ENCODE measurements around the gene TFAP2D. TPM values are rescaled to one million over a fixed set of nuclear protein-coding genes. Genes with fewer than 3 reads are reported as not detected.

TFAP2D gene
- total RNA-seq, 1 donor from 2014 or later: not detected

GRCh38 chr6:50791900-50792508 lies 78.7 kb downstream of the TFAP2D start:
- TF ChIP-seq, protein P1, sequence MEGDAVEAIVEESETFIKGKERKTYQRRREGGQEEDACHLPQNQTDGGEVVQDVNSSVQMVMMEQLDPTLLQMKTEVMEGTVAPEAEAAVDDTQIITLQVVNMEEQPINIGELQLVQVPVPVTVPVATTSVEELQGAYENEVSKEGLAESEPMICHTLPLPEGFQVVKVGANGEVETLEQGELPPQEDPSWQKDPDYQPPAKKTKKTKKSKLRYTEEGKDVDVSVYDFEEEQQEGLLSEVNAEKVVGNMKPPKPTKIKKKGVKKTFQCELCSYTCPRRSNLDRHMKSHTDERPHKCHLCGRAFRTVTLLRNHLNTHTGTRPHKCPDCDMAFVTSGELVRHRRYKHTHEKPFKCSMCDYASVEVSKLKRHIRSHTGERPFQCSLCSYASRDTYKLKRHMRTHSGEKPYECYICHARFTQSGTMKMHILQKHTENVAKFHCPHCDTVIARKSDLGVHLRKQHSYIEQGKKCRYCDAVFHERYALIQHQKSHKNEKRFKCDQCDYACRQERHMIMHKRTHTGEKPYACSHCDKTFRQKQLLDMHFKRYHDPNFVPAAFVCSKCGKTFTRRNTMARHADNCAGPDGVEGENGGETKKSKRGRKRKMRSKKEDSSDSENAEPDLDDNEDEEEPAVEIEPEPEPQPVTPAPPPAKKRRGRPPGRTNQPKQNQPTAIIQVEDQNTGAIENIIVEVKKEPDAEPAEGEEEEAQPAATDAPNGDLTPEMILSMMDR (IDR thresholded peaks at IDR 0.05): peak; percentile 75
- intact Hi-C loops (cut with DNase I): no loop called here
- Histone ChIP-seq H3K9me3 (no peaks in the 10 kb centered on the region), H3K36me3 (no peaks in the 10 kb centered on the region), H3K4me3 (no peak overlapping the region), H3K4me1 (no peaks in the 10 kb centered on the region), H3K27ac (no peak overlapping the region), H3K27me3 (no peaks in the 10 kb centered on the region)
- DNase-seq (no peak), ATAC-seq (peak; percentile 80)

DNA sequence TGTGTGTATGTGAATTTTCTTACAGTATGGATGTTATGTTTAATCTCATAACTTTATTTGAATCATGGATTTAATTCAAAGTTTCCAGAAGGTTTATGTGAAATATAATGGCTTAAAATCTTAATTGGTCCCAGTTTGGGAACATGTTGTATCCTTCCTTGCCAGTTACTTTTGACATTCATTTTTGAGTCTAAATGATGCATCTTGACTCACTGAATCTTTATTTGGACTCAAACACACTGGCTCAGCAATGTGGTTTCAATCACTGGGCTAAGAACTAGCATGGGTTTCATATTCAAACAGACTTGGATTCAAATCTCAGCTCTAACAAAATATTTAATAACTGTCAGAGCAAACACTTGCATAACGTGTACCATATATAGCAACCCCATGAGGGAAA lies 79.4 kb downstream of the TFAP2D start:
- TF ChIP-seq, protein P1 (IDR thresholded peaks at IDR 0.05): no peak
- no peak overlapping the region for H3K4me3 ChIP-seq
- H3K27ac ChIP-seq: no peak overlapping the region
- no peaks in the 10 kb centered on the region for H3K9me3 ChIP-seq
- no peaks in the 10 kb centered on the region for H3K27me3 ChIP-seq
- H3K4me1 ChIP-seq: no peaks in the 10 kb centered on the region
- H3K36me3 ChIP-seq: no peaks in the 10 kb centered on the region
- no peak for DNase-seq
- no peak for ATAC-seq
- intact Hi-C loops (cut with DNase I): no loop called here

GRCh38 chr6:50795574-50795973 lies 82.2 kb downstream of the TFAP2D start:
- DNase-seq (no peak), ATAC-seq (no peak)
- Histone ChIP-seq H3K27ac (no peak overlapping the region), H3K4me3 (no peak overlapping the region), H3K27me3 (no peaks in the 10 kb centered on the region), H3K9me3 (no peaks in the 10 kb centered on the region), H3K36me3 (no peaks in the 10 kb centered on the region), H3K4me1 (no peaks in the 10 kb centered on the region)
- TF ChIP-seq, protein P1 (IDR thresholded peaks at IDR 0.05): no peak
- intact Hi-C loops (cut with DNase I): no loop called here

DNA sequence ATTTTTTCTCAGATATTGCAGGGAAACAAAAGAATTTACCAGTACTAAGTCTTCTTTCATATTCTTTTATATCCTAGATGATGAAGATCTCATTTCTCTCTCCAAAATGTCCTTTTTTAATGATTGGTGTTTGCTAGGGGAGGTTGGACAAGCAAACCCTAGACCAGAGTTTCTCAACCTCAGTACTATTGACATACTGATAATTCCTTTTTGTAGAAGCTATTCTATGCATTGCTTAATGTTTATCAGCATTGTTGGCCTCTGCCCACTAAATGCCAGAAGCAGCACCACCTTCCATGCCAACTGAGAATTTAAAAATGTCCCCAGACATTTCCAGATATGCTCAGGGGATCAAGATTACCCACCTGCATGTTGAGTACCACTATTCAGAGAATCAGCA lies 91.0 kb downstream of the TFAP2D start:
- DNase-seq: no peak
- Histone ChIP-seq H3K4me3 (no peak overlapping the region), H3K36me3 (no peaks in the 10 kb centered on the region), H3K4me1 (no peaks in the 10 kb centered on the region), H3K27me3 (no peaks in the 10 kb centered on the region), H3K9me3 (no peaks in the 10 kb centered on the region), H3K27ac (no peak overlapping the region)
- intact Hi-C loops (cut with DNase I): no loop called here
- TF ChIP-seq, protein P1 (IDR thresholded peaks at IDR 0.05): no peak
- no peak for ATAC-seq

DNA sequence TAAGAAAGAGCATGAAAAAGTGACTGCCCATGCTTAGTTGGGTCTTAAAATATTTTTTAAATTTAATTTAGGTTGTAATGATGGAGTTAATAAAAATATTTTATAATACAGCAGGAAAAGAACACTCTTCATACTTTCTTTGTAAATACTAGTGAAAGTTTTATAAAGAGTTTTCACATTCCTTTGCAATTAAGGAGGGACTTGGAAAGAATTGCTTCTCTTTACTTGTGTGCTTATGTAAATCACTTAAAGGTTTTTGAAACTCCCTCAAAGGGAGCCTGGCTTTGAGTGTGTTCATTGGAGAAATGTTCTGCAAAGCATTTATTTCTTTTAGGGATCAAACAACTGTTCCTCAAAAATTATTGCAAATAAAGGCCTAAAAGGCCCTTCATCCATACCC lies 93.7 kb downstream of the TFAP2D start:
- Histone ChIP-seq H3K36me3 (no peaks in the 10 kb centered on the region), H3K4me1 (no peaks in the 10 kb centered on the region), H3K27me3 (no peaks in the 10 kb centered on the region), H3K27ac (peak overlapping the region; percentile 24), H3K4me3 (no peak overlapping the region), H3K9me3 (no peaks in the 10 kb centered on the region)
- TF ChIP-seq, protein P1 (IDR thresholded peaks at IDR 0.05): no peak
- intact Hi-C loops (cut with DNase I): no loop called here
- peak; percentile 54 for ATAC-seq
- no peak for DNase-seq

Data from upper lobe of right lung (tissue), 1 donor.